Measurements from ENCODE around the gene DTL.

The DTL gene

DNA sequence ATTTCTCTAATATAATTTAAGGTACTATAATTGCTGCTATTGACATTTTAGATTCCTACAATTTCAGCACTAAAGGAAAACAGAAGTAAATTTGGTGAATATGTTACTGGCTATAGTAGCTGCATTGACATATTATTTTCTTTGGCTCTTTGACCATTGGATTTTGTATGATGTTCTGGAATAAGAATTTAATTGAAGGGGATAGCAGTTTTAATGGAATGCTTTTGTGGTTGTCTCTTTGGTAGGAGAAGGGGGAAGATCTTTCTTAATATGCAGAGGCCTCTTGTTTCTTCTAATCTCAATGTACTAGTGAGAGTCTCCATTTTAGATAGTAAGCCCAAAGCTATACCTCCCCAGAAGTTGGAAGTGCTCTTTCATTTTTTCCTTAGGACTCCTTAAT, 6.9 kb downstream of the DTL start:
- Histone ChIP-seq H3K4me3 (ENCODE audit: insufficient read depth, low read length, poor library complexity, severe bottlenecking) (no peak overlapping the region), H3K27me3 (ENCODE audit: low read length) (no peaks in the 10 kb centered on the region), H3K9me3 (ENCODE audit: insufficient read depth, low read length) (no peaks in the 10 kb centered on the region), H3K36me3 (ENCODE audit: low read length) (peaks cover 40% of the 10 kb centered on the region; the same call in 1 of the 2 replicates), H4K20me1 (ENCODE audit: low read depth, low read length) (peaks cover 37% of the 10 kb centered on the region), H3K79me2 (ENCODE audit: insufficient read depth, low read length) (peaks cover 78% of the 10 kb centered on the region), H3F3A (ENCODE audit: insufficient read depth) (no peaks in the 10 kb centered on the region; the same call in 1 of the 2 replicates), H3K9ac (ENCODE audit: low read length) (no peak overlapping the region), H3K9me2 (replicated peaks; ENCODE audit: insufficient read depth, low read length) (no peaks in the 10 kb centered on the region), H3K4me2 (ENCODE audit: low read depth, low read length, poor library complexity, severe bottlenecking) (no peak overlapping the region), H2AFZ (ENCODE audit: low read depth, low read length, severe bottlenecking) (no peak overlapping the region), H3K27ac (ENCODE audit: low read depth, low read length) (no peak overlapping the region)
- TF ChIP-seq EZH2phosphoT487 (conservative IDR thresholded peaks at IDR 0.05; ENCODE audit: low read length): no peak

DNA sequence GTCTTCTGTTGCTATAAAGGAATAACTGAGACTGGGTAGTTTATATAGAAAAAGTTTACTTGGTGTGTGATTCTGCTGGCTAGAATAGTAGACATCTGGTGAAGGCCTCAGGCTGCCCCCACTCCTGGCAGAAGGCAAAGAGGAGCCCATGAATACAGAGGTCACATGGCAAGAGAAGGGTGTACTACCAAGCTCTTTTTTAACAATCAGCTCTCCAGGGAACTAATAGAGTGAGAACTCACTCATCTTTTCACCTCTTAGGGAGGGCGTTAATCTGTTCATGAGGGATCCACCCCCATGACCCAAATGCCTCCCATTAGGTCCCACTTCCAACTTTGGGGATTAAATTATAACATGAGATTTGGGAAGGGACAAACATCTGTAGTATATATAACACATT, 9.3 kb downstream of the DTL start:
- Histone ChIP-seq H3K4me2 (ENCODE audit: low read depth, low read length, poor library complexity, severe bottlenecking) (no peak overlapping the region), H3K4me3 (ENCODE audit: insufficient read depth, low read length, poor library complexity, severe bottlenecking) (no peak overlapping the region), H3F3A (ENCODE audit: insufficient read depth) (no peaks in the 10 kb centered on the region), H3K9ac (ENCODE audit: low read length) (no peak overlapping the region), H3K79me2 (ENCODE audit: insufficient read depth, low read length) (peaks cover 54% of the 10 kb centered on the region), H2AFZ (ENCODE audit: low read depth, low read length, severe bottlenecking) (no peak overlapping the region), H3K9me3 (ENCODE audit: insufficient read depth, low read length) (no peaks in the 10 kb centered on the region), H3K27ac (ENCODE audit: low read depth, low read length) (no peak overlapping the region), H3K9me2 (replicated peaks; ENCODE audit: insufficient read depth, low read length) (no peaks in the 10 kb centered on the region), H3K27me3 (ENCODE audit: low read length) (no peaks in the 10 kb centered on the region), H4K20me1 (ENCODE audit: low read depth, low read length) (peaks cover 16% of the 10 kb centered on the region; the same call in 1 of the 2 replicates), H3K36me3 (ENCODE audit: low read length) (peaks cover 41% of the 10 kb centered on the region; the same call in 1 of the 2 replicates)
- TF ChIP-seq, protein P1, sequence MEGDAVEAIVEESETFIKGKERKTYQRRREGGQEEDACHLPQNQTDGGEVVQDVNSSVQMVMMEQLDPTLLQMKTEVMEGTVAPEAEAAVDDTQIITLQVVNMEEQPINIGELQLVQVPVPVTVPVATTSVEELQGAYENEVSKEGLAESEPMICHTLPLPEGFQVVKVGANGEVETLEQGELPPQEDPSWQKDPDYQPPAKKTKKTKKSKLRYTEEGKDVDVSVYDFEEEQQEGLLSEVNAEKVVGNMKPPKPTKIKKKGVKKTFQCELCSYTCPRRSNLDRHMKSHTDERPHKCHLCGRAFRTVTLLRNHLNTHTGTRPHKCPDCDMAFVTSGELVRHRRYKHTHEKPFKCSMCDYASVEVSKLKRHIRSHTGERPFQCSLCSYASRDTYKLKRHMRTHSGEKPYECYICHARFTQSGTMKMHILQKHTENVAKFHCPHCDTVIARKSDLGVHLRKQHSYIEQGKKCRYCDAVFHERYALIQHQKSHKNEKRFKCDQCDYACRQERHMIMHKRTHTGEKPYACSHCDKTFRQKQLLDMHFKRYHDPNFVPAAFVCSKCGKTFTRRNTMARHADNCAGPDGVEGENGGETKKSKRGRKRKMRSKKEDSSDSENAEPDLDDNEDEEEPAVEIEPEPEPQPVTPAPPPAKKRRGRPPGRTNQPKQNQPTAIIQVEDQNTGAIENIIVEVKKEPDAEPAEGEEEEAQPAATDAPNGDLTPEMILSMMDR (IDR thresholded peaks at IDR 0.05; ENCODE audit: insufficient read depth, low read length, poor library complexity, severe bottlenecking): no peak
- TF ChIP-seq EZH2phosphoT487 (conservative IDR thresholded peaks at IDR 0.05; ENCODE audit: low read length): no peak

DNA sequence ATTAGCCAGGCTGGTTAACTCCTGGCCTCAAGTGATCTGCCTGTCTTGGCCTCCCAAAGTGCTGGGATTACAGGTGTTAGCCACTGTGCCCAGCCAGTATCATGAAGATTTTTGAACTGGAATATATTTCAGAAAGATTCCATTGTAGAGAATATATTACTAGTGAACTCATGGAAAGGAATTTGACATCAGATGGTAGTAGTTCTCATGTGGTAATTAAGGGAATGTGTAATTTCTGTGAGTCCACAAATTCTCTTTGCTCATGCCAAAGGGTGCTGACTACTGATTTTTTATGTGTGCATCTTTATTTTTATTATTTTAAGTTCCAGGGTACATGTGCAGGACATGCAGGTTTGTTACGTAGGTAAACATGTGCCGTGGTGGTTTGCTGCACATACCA, 10.4 kb downstream of the DTL start:
- no peak overlapping the region for H3K27ac ChIP-seq (ENCODE audit: low read depth, low read length)
- H3K9me3 ChIP-seq (ENCODE audit: insufficient read depth, low read length): no peaks in the 10 kb centered on the region
- no peaks in the 10 kb centered on the region for H3F3A ChIP-seq (ENCODE audit: insufficient read depth)
- H4K20me1 ChIP-seq (ENCODE audit: low read depth, low read length): peaks cover 7% of the 10 kb centered on the region; the same call in 1 of the 2 replicates
- no peak overlapping the region for H2AFZ ChIP-seq (ENCODE audit: low read depth, low read length, severe bottlenecking)
- H3K9me2 ChIP-seq (replicated peaks; ENCODE audit: insufficient read depth, low read length): no peaks in the 10 kb centered on the region
- H3K9ac ChIP-seq (ENCODE audit: low read length): no peak overlapping the region
- no peaks in the 10 kb centered on the region for H3K27me3 ChIP-seq (ENCODE audit: low read length)
- TF ChIP-seq, protein P1 (IDR thresholded peaks at IDR 0.05; ENCODE audit: insufficient read depth, low read length, poor library complexity, severe bottlenecking): no peak
- no peak for TF ChIP-seq EZH2phosphoT487 (conservative IDR thresholded peaks at IDR 0.05; ENCODE audit: low read length)
- no peak overlapping the region for H3K4me3 ChIP-seq (ENCODE audit: insufficient read depth, low read length, poor library complexity, severe bottlenecking)
- H3K79me2 ChIP-seq (ENCODE audit: insufficient read depth, low read length): peaks cover 43% of the 10 kb centered on the region
- H3K36me3 ChIP-seq (ENCODE audit: low read length): peaks cover 47% of the 10 kb centered on the region; the same call in 1 of the 2 replicates
- H3K4me2 ChIP-seq (ENCODE audit: low read depth, low read length, poor library complexity, severe bottlenecking): no peak overlapping the region

DNA sequence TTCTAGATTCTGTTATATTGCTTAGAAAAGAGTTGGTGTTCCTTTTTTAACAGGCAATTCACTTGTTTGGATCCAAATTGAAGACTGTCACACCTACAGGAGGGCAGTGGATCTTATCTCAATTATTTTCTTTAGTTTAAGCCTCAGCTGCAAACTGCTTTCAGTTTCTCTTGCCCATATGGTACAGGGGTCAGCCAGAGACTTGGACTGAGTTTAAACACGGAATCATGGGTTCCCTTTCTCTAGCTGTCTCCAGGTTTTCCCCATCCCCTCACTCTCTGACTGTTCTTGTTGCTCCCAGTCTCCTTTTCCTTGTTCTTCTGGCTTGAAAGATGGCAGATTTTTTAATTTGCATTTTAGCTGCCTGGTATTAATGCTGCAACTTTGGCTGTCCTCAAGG, 18.4 kb downstream of the DTL start:
- H3K79me2 ChIP-seq (ENCODE audit: insufficient read depth, low read length): peaks cover 6% of the 10 kb centered on the region; the same call in 1 of the 2 replicates
- no peak overlapping the region for H3K9ac ChIP-seq (ENCODE audit: low read length)
- H3F3A ChIP-seq (ENCODE audit: insufficient read depth): peaks cover 4% of the 10 kb centered on the region; the same call in 1 of the 2 replicates
- H2AFZ ChIP-seq (ENCODE audit: low read depth, low read length, severe bottlenecking): no peak overlapping the region
- peaks cover 69% of the 10 kb centered on the region for H3K36me3 ChIP-seq (ENCODE audit: low read length)
- no peaks in the 10 kb centered on the region for H3K27me3 ChIP-seq (ENCODE audit: low read length)
- no peak overlapping the region for H3K4me2 ChIP-seq (ENCODE audit: low read depth, low read length, poor library complexity, severe bottlenecking)
- H3K27ac ChIP-seq (ENCODE audit: low read depth, low read length): no peak overlapping the region
- TF ChIP-seq, protein P1 (IDR thresholded peaks at IDR 0.05; ENCODE audit: insufficient read depth, low read length, poor library complexity, severe bottlenecking): no peak
- no peak for TF ChIP-seq EZH2phosphoT487 (conservative IDR thresholded peaks at IDR 0.05; ENCODE audit: low read length)
- H3K9me3 ChIP-seq (ENCODE audit: insufficient read depth, low read length): no peaks in the 10 kb centered on the region
- no peak overlapping the region for H3K4me3 ChIP-seq (ENCODE audit: insufficient read depth, low read length, poor library complexity, severe bottlenecking)
- H4K20me1 ChIP-seq (ENCODE audit: low read depth, low read length): no peaks in the 10 kb centered on the region
- H3K9me2 ChIP-seq (replicated peaks; ENCODE audit: insufficient read depth, low read length): no peaks in the 10 kb centered on the region

Measured in SU-DHL-6 (cell line).